ENCODE data around the gene ACIN1.

- TF ChIP-seq, protein P1, sequence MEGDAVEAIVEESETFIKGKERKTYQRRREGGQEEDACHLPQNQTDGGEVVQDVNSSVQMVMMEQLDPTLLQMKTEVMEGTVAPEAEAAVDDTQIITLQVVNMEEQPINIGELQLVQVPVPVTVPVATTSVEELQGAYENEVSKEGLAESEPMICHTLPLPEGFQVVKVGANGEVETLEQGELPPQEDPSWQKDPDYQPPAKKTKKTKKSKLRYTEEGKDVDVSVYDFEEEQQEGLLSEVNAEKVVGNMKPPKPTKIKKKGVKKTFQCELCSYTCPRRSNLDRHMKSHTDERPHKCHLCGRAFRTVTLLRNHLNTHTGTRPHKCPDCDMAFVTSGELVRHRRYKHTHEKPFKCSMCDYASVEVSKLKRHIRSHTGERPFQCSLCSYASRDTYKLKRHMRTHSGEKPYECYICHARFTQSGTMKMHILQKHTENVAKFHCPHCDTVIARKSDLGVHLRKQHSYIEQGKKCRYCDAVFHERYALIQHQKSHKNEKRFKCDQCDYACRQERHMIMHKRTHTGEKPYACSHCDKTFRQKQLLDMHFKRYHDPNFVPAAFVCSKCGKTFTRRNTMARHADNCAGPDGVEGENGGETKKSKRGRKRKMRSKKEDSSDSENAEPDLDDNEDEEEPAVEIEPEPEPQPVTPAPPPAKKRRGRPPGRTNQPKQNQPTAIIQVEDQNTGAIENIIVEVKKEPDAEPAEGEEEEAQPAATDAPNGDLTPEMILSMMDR (conservative IDR thresholded peaks at IDR 0.05): no peak
- TF ChIP-seq ZFX (IDR thresholded peaks at IDR 0.05): no peak
Measured at GRCh38 chr14:23023022-23023794, 71.7 kb downstream of the ACIN1 start.

Measured in C4-2B (cell line).